ENCODE results near the gene POLR3E. TPM values are rescaled to one million over a fixed set of nuclear protein-coding genes. Genes with fewer than 3 reads are reported as not detected.
A peak's percentile ranks its signal among the peaks of the same experiment; 100 is the strongest.

Gene POLR3E
- total RNA-seq, 1 experiment from 2014 or later = 70.8 TPM

DNA sequence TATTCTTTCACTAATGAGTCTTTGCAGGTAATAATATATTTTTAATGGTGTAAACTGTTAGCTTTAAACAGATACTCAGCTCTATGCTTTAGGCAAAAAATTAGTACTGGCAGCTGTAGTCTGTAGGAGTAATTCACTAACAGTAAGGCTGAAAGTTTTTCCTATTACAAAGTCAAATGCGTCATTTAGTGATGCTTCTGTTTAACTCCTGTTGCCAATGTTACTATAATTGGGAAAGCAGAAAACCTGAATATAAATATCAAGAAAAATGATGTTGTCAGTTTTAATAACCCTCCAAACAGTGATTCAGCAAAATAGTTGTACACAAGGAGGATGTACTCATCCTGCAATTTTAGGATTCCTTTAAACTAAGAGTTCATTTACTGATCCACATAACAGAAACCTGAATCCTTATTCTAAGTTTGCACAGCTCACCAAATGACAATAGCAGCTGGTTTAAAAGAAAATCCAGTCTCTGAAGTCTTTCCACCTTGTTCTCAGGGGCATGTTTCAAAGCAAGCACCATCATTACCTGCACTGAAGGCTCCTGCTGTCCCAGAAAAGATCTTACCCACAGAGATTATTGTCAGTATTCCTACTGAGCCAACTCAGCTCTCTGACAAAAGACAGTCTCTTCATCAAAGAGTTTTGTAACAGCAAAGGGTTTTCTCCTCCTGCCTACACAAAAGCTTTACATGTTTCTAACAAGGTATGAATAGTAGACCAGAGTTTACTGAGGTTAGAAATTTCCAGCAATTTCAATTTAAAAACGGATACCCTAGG lies 73.0 kb downstream of the POLR3E start:
- Mint-ChIP-seq H3K4me1 (ENCODE audit: low read depth, unreplicated experiment) (peaks cover 10% of the 10 kb centered on the region), H3K4me3 (ENCODE audit: unreplicated experiment) (no peak overlapping the region), H3K36me3 (ENCODE audit: insufficient read depth, unreplicated experiment) (peaks cover 37% of the 10 kb centered on the region), H3K9me3 (ENCODE audit: unreplicated experiment) (no peaks in the 10 kb centered on the region), H3K27ac (ENCODE audit: unreplicated experiment) (no peak overlapping the region), H3K27me3 (ENCODE audit: insufficient read depth, unreplicated experiment) (no peaks in the 10 kb centered on the region)
- H3K36me3 ChIP-seq (ENCODE audit: control insufficient read depth, insufficient read depth, low read length) = no peaks in the 10 kb centered on the region
- no peaks in the 10 kb centered on the region for H3K9me3 ChIP-seq
- H3K4me1 ChIP-seq = peaks cover 62% of the 10 kb centered on the region
- no peaks in the 10 kb centered on the region for H3K27me3 ChIP-seq (replicated peaks; ENCODE audit: control insufficient read depth, insufficient read depth, low read length)
- ChIA-PET CTCF (no interaction called here), POLR2A (no interaction called here)
- DNase-seq = no peak
- intact Hi-C loops (cut with micrococcal nuclease; ENCODE audit: unreplicated experiment) = no loop called here
- H3K4me3 ChIP-seq (ENCODE audit: low read depth, low read length) = no peak overlapping the region
- no TSS peak for BruUV-seq (replicated peaks)
- TF ChIP-seq CTCF (IDR thresholded peaks at IDR 0.05; ENCODE audit: insufficient read depth in 1 of 2, low read depth in 1 of 2, low read length in 1 of 2, severe bottlenecking in 1 of 2, unreplicated experiment in 1 of 2) = no peak

DNA sequence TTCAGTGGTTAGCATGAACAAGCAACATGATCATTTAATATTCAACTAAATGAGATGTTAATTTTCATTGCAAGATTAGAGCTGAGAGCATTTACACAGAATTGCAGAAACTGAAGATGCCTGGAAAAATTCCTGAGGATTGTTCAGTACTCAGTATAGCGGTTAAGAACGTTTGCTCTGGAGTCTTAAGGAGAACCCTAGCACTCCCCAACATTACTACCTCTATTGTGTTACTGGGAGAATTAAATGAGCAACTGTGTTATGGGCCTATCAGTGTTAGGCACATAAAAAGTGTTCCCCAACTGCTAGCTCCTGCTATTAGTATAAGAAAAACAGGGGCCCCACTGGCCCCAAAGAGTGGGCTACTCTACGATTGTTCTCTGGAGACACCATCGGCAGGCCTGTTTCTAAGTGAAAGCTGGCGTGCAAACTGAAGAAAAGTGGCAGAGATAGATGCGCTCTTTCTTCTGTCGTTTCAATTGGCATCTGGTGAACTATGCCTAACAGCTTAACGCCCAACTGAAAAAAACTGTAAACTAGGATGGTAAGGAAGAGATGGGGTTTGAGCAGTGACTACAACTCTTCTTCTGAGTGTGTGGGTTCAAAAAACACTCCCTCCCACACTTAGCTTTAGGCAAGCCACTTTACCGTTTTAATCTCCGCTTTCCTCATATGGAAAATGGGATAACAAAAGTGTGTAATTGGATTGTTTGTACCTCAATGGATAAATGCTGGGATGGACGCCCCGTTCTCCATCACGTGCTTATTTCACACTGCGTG lies 75.9 kb downstream of the POLR3E start:
- intact Hi-C loops (cut with micrococcal nuclease; ENCODE audit: unreplicated experiment) = no loop called here
- H3K4me1 ChIP-seq = peaks cover 46% of the 10 kb centered on the region
- H3K4me3 Mint-ChIP-seq (ENCODE audit: unreplicated experiment) = peak overlapping the region; percentile 99
- no peaks in the 10 kb centered on the region for H3K27me3 ChIP-seq (replicated peaks; ENCODE audit: control insufficient read depth, insufficient read depth, low read length)
- H3K4me3 ChIP-seq (ENCODE audit: low read depth, low read length) = peak overlapping the region; percentile 67
- TSS peak; percentile 28 for BruUV-seq (replicated peaks)
- no peaks in the 10 kb centered on the region for H3K9me3 ChIP-seq
- POLR2A ChIA-PET = interaction anchor here (0.6 kb wide), 1 partner anchor 13 kb away, joined by 4 read pairs; no protein-coding TSS in a partner anchor
- no peak for DNase-seq
- CTCF ChIA-PET = no interaction called here
- no peak for TF ChIP-seq CTCF (IDR thresholded peaks at IDR 0.05; ENCODE audit: insufficient read depth in 1 of 2, low read depth in 1 of 2, low read length in 1 of 2, severe bottlenecking in 1 of 2, unreplicated experiment in 1 of 2)
- H3K9me3 Mint-ChIP-seq (ENCODE audit: unreplicated experiment) = no peaks in the 10 kb centered on the region
- peaks cover 30% of the 10 kb centered on the region for H3K36me3 Mint-ChIP-seq (ENCODE audit: insufficient read depth, unreplicated experiment)
- peaks cover 15% of the 10 kb centered on the region for H3K4me1 Mint-ChIP-seq (ENCODE audit: low read depth, unreplicated experiment)
- no peaks in the 10 kb centered on the region for H3K27me3 Mint-ChIP-seq (ENCODE audit: insufficient read depth, unreplicated experiment)
- H3K36me3 ChIP-seq (ENCODE audit: control insufficient read depth, insufficient read depth, low read length) = no peaks in the 10 kb centered on the region
- H3K27ac Mint-ChIP-seq (ENCODE audit: unreplicated experiment) = peak overlapping the region; percentile 96

GRCh38 chr16:22373662-22374310 lies 76.6 kb downstream of the POLR3E start:
- no peaks in the 10 kb centered on the region for H3K9me3 ChIP-seq
- peak overlapping the region; percentile 99 for H3K4me3 Mint-ChIP-seq (ENCODE audit: unreplicated experiment)
- H3K27me3 ChIP-seq (replicated peaks; ENCODE audit: control insufficient read depth, insufficient read depth, low read length) = no peaks in the 10 kb centered on the region
- no peaks in the 10 kb centered on the region for H3K27me3 Mint-ChIP-seq (ENCODE audit: insufficient read depth, unreplicated experiment)
- peaks cover 15% of the 10 kb centered on the region for H3K4me1 Mint-ChIP-seq (ENCODE audit: low read depth, unreplicated experiment)
- DNase-seq = peak; percentile 38 to 48
- TF ChIP-seq CTCF (IDR thresholded peaks at IDR 0.05; ENCODE audit: insufficient read depth in 1 of 2, low read depth in 1 of 2, low read length in 1 of 2, severe bottlenecking in 1 of 2, unreplicated experiment in 1 of 2) = no peak
- H3K4me3 ChIP-seq (ENCODE audit: low read depth, low read length) = peak overlapping the region; percentile 67
- peak overlapping the region; percentile 96 for H3K27ac Mint-ChIP-seq (ENCODE audit: unreplicated experiment)
- intact Hi-C loops (cut with micrococcal nuclease; ENCODE audit: unreplicated experiment) = no loop called here
- H3K4me1 ChIP-seq = peaks cover 39% of the 10 kb centered on the region
- BruUV-seq (replicated peaks) = no TSS peak
- CTCF ChIA-PET = no interaction called here
- POLR2A ChIA-PET = no interaction called here
- H3K9me3 Mint-ChIP-seq (ENCODE audit: unreplicated experiment) = no peaks in the 10 kb centered on the region
- H3K36me3 Mint-ChIP-seq (ENCODE audit: insufficient read depth, unreplicated experiment) = peaks cover 30% of the 10 kb centered on the region
- H3K36me3 ChIP-seq (ENCODE audit: control insufficient read depth, insufficient read depth, low read length) = no peaks in the 10 kb centered on the region
